DOHH2 (cell line): ENCODE results near the gene KCNMA1.

Source experiments
- EZH2phosphoT487 ChIP-seq: fragments of 200-600 bp; sonication (generic); IDR thresholded peaks from 2 replicates; pipeline ENCODE4 v1.6.1; 2017; ENCODE audit warnings: borderline replicate concordance, mild to moderate bottlenecking, antibody characterized with exemption, low read length, moderate library complexity, mixed read lengths
- TF ChIP-seq, protein P1 (sequence below): fragments of 200-600 bp; sonication (generic); IDR thresholded peaks from one replicate; pipeline ENCODE4 v1.5.1; 2014; ENCODE audit warnings: antibody characterized with exemption, mild to moderate bottlenecking, low read depth, low read length; ENCODE audit not compliant: poor library complexity, severe bottlenecking

DNA sequence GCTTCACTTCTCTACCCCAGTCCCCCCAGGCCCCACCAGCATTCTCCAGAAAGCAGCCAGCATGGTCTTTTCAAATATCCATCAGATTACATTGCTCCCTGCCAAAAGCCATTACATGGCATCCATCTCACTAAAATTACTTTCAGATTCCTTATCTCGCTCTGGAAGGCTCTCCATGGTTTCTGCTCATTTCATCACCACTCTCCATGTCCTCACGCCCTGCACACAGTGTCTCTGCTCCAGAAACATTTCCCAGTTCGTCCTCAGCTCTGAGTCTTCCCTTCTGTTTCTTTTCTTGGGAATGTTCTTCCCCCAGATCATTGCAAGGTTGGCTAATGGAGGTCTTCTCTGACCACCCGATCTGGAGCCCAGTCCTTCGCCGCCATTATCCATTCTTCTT lies 499.1 kb downstream of the KCNMA1 start:
- TF ChIP-seq, protein P1, sequence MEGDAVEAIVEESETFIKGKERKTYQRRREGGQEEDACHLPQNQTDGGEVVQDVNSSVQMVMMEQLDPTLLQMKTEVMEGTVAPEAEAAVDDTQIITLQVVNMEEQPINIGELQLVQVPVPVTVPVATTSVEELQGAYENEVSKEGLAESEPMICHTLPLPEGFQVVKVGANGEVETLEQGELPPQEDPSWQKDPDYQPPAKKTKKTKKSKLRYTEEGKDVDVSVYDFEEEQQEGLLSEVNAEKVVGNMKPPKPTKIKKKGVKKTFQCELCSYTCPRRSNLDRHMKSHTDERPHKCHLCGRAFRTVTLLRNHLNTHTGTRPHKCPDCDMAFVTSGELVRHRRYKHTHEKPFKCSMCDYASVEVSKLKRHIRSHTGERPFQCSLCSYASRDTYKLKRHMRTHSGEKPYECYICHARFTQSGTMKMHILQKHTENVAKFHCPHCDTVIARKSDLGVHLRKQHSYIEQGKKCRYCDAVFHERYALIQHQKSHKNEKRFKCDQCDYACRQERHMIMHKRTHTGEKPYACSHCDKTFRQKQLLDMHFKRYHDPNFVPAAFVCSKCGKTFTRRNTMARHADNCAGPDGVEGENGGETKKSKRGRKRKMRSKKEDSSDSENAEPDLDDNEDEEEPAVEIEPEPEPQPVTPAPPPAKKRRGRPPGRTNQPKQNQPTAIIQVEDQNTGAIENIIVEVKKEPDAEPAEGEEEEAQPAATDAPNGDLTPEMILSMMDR: no peak
- TF ChIP-seq EZH2phosphoT487: no peak
